Activated naive CD8-positive, alpha-beta T cell treated with anti-CD3 and anti-CD28 coated beads, Interleukin-2, amount 50 U/mL, for 16 hours (primary cell): ENCODE results near the gene RAE1.

Source experiments
- DNase-seq: peaks from one replicate; pipeline ENCODE4 v3.0.0-alpha.2; 2020; ENCODE audit warnings: low read depth, low spot score

The RAE1 gene

GRCh38 chr20:57388953-57389694, 38.1 kb downstream of the RAE1 start:
- DNase-seq = no peak

- DNase-seq = peak; percentile 36
Measured at GRCh38 chr20:57389695-57390603, 38.9 kb downstream of the RAE1 start.

- peak; percentile 58 for DNase-seq
Measured at GRCh38 chr20:57390604-57391438, 39.8 kb downstream of the RAE1 start, which contains the start of gene RBM38. Gene RBM38 (plus strand): TSS chr20:57391396. CDS start chr20:57391582, 186 bp downstream.

- DNase-seq = no peak
Measured at GRCh38 chr20:57391439-57392301, 40.6 kb downstream of the RAE1 start.

- DNase-seq = peak; percentile 45
Measured at GRCh38 chr20:57392512-57393271, 41.6 kb downstream of the RAE1 start.

GRCh38 chr20:57393321-57394120, 42.5 kb downstream of the RAE1 start:
- no peak for DNase-seq

- no peak for DNase-seq
Measured at GRCh38 chr20:57394121-57395082, 43.3 kb downstream of the RAE1 start.

GRCh38 chr20:57395111-57395966, 44.3 kb downstream of the RAE1 start:
- DNase-seq = no peak

GRCh38 chr20:57396212-57396983, 45.3 kb downstream of the RAE1 start:
- DNase-seq = no peak

- no peak for DNase-seq
Measured at GRCh38 chr20:57396984-57397692, 46.1 kb downstream of the RAE1 start.

- no peak for DNase-seq
Measured at GRCh38 chr20:57397693-57398108, 46.6 kb downstream of the RAE1 start.

GRCh38 chr20:57398231-57398821, 47.3 kb downstream of the RAE1 start:
- DNase-seq = peak; percentile 91

- DNase-seq = no peak
Measured at GRCh38 chr20:57398901-57399535, 48.0 kb downstream of the RAE1 start.

- DNase-seq = no peak
Measured at GRCh38 chr20:57399587-57400155, 48.6 kb downstream of the RAE1 start.
